Fibroblast of pulmonary artery (primary cell): Measurements from ENCODE around the gene ACBD3.

Experiments
- DNase-seq: peaks from one replicate; pipeline ENCODE4 v3.0.0-alpha.2; 2010; ENCODE audit warnings: low read depth
- H3K4me3 ChIP-seq: replicated peaks from 2 replicates; pipeline ENCODE4 v1.5.1; 2011; ENCODE audit warnings: low read depth, mild to moderate bottlenecking, control low read depth, low read length, moderate library complexity
- CTCF ChIP-seq: IDR thresholded peaks from 2 replicates; pipeline ENCODE4 v1.5.1; 2011; ENCODE audit warnings: mild to moderate bottlenecking, control low read depth, low read length, inconsistent platforms; ENCODE audit errors: missing control alignments

The ACBD3 gene

GRCh38 chr1:226129230-226129629 lies 57.3 kb downstream of the ACBD3 start:
- H3K4me3 ChIP-seq = no peak overlapping the region
- TF ChIP-seq CTCF = no peak
- no peak for DNase-seq

GRCh38 chr1:226128487-226129075 lies 58.0 kb downstream of the ACBD3 start:
- TF ChIP-seq CTCF = no peak

GRCh38 chr1:226126824-226127569 lies 59.5 kb downstream of the ACBD3 start:
- no peak for TF ChIP-seq CTCF
- no peak for DNase-seq
- H3K4me3 ChIP-seq = no peak overlapping the region

More at GRCh38 chr1:226128487-226129075, 58.0 kb downstream of the ACBD3 start:
- no peak overlapping the region for H3K4me3 ChIP-seq
- peak; percentile 54 for DNase-seq

- no peak for TF ChIP-seq CTCF
- DNase-seq = no peak
- H3K4me3 ChIP-seq = no peak overlapping the region
Observed at GRCh38 chr1:226125831-226126230, 60.7 kb downstream of the ACBD3 start.

- TF ChIP-seq CTCF = peak; percentile 90
- no peak overlapping the region for H3K4me3 ChIP-seq
- peak; percentile 84 for DNase-seq
Observed at GRCh38 chr1:226125097-226125630, 61.4 kb downstream of the ACBD3 start.

GRCh38 chr1:226123591-226124471 lies 62.7 kb downstream of the ACBD3 start:
- no peak for DNase-seq
- no peak for TF ChIP-seq CTCF
- H3K4me3 ChIP-seq = no peak overlapping the region
